ENCODE results near the gene JDP2. TPM values are rescaled to one million over a fixed set of nuclear protein-coding genes. Genes with fewer than 3 reads are reported as not detected.

Gene JDP2
- total RNA-seq, 4 donors from 2014 or later, result 59.7 to 141 (median 78.4) TPM

DNA sequence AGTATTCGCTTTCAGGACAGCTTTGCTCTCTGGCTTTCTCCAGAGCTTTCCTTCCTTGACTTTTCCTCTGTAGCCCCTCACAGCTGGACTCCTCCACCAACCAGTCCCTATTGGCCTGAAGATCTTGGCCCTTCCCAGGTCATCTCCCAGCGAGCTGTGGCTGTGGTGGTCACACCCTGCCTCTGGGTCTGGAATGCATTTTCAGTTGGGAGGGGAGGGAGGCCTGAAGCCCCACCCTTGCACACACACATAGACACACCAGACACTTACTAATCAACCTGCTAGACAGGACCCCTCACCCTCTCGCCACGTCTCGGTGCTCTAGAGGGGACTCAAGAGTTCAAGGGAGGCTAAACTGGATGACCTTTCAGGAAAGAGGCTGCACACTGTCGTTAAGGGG lies 13.9 kb downstream of the JDP2 start:
- ATAC-seq (ENCODE audit: low FRiP score) (no peak), DNase-seq (ENCODE audit: low spot score) (no peak)
- no peak for TF ChIP-seq CTCF (IDR thresholded peaks at IDR 0.05)

- no peak for DNase-seq (ENCODE audit: low spot score)
- no peak for ATAC-seq (ENCODE audit: low FRiP score)
- no peak for TF ChIP-seq CTCF (IDR thresholded peaks at IDR 0.05)
Measured at GRCh38 chr14:75442166-75442565, 14.3 kb downstream of the JDP2 start.

GRCh38 chr14:75442642-75443041 lies 14.8 kb downstream of the JDP2 start:
- ATAC-seq (ENCODE audit: low FRiP score) (no peak), DNase-seq (ENCODE audit: low spot score) (no peak)
- no peak for TF ChIP-seq CTCF (IDR thresholded peaks at IDR 0.05)

- ATAC-seq (ENCODE audit: low FRiP score) (no peak), DNase-seq (ENCODE audit: low spot score) (no peak)
- no peak for TF ChIP-seq CTCF (IDR thresholded peaks at IDR 0.05)
Measured at GRCh38 chr14:75443203-75443969, 15.6 kb downstream of the JDP2 start.

- TF ChIP-seq CTCF (IDR thresholded peaks at IDR 0.05), result no peak
- ATAC-seq (ENCODE audit: low FRiP score) (no peak), DNase-seq (ENCODE audit: low spot score) (no peak)
Measured at GRCh38 chr14:75445236-75445635, 17.4 kb downstream of the JDP2 start.

- DNase-seq (ENCODE audit: low spot score), result no peak
- no peak for TF ChIP-seq CTCF (IDR thresholded peaks at IDR 0.05)
- ATAC-seq (ENCODE audit: low FRiP score), result no peak
Measured at GRCh38 chr14:75445963-75446362, 18.1 kb downstream of the JDP2 start.

DNA sequence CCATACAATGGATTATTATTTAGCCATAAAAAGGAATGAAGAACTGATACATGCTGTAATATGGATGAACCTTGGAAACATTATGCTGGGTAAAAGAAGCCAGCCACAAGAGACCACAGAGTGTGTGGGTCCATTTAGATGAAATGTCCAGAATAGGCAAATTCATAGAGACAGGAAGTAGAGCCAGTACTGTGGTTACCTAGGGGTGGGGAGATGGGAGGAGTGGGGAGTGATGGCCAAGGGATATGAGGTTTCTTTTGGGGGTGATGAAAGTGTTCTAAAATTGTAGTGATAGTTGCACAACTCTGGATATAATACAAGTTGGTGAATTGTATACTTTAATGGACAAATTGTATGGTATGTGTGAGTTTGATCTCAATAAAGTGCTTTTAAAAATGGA lies 18.6 kb downstream of the JDP2 start:
- DNase-seq (ENCODE audit: low spot score) (no peak), ATAC-seq (ENCODE audit: low FRiP score) (no peak)

More for the DNA sequence above, 18.6 kb downstream of the JDP2 start:
- no peak for TF ChIP-seq CTCF (IDR thresholded peaks at IDR 0.05)
